ENCODE data around the gene UGT1A5. TPM values are rescaled to one million over a fixed set of nuclear protein-coding genes. Genes with fewer than 3 reads are reported as not detected.

Gene UGT1A5
- polyA plus RNA-seq, 1 donor from 2014 or later: not detected

GRCh38 chr2:233718552-233718951 lies 5.8 kb downstream of the UGT1A5 start, which contains the start of gene UGT1A4:
Gene UGT1A4, plus strand, starts transcription at chr2:233718736. Its CDS starts 85 bp downstream, at chr2:233718821.
- TF ChIP-seq EZH2 (IDR thresholded peaks at IDR 0.05; ENCODE audit: borderline replicate concordance, insufficient read depth, low read length, poor library complexity, severe bottlenecking) (no peak), EP300 (conservative IDR thresholded peaks at IDR 0.05; ENCODE audit: poor library complexity, severe bottlenecking) (no peak), MXI1 (conservative IDR thresholded peaks at IDR 0.05; ENCODE audit: poor library complexity, severe bottlenecking) (no peak), CTCF (IDR thresholded peaks at IDR 0.05; ENCODE audit: poor library complexity, severe bottlenecking) (no peak), REST (IDR thresholded peaks at IDR 0.05; ENCODE audit: borderline replicate concordance) (no peak), SMC3 (conservative IDR thresholded peaks at IDR 0.05; ENCODE audit: poor library complexity) (no peak), POLR2AphosphoS5 (IDR thresholded peaks at IDR 0.05) (no peak), TAF1 (IDR thresholded peaks at IDR 0.05; ENCODE audit: low read depth) (no peak), RAD21 (conservative IDR thresholded peaks at IDR 0.05) (no peak)
- Histone ChIP-seq H3K4me3 (ENCODE audit: low read length) (no peak within 1 kb of the TSS), H2AFZ (ENCODE audit: low read depth, low read length) (no peak within 1 kb of the TSS)

GRCh38 chr2:233728723-233729301 lies 16.1 kb downstream of the UGT1A5 start, which contains the start of gene UGT1A3:
Gene UGT1A3, plus strand, starts transcription at chr2:233729042. Its CDS starts 85 bp downstream, at chr2:233729127.
- no peaks in the 10 kb centered on the region for H3K79me2 ChIP-seq (replicated peaks; ENCODE audit: insufficient read depth, low read length)
- H3K27me3 ChIP-seq (ENCODE audit: insufficient read depth, low read depth, low read length): no peaks in the 10 kb centered on the region
- H3K4me2 ChIP-seq (ENCODE audit: low read length): no peak within 1 kb of the TSS
- H3F3A ChIP-seq (ENCODE audit: insufficient read depth, low read length, poor library complexity, severe bottlenecking): no peaks in the 10 kb centered on the region
- no peaks in the 10 kb centered on the region for H4K20me1 ChIP-seq (ENCODE audit: insufficient read depth)
- no peaks in the 10 kb centered on the region for H3K9me3 ChIP-seq (ENCODE audit: low read length)
- TF ChIP-seq SMC3 (conservative IDR thresholded peaks at IDR 0.05; ENCODE audit: poor library complexity) (no peak), CTCF (IDR thresholded peaks at IDR 0.05; ENCODE audit: poor library complexity, severe bottlenecking) (no peak), RAD21 (conservative IDR thresholded peaks at IDR 0.05) (no peak), REST (IDR thresholded peaks at IDR 0.05; ENCODE audit: borderline replicate concordance) (no peak), POLR2AphosphoS5 (IDR thresholded peaks at IDR 0.05) (no peak), TAF1 (IDR thresholded peaks at IDR 0.05; ENCODE audit: low read depth) (no peak), MXI1 (conservative IDR thresholded peaks at IDR 0.05; ENCODE audit: poor library complexity, severe bottlenecking) (no peak), EP300 (conservative IDR thresholded peaks at IDR 0.05; ENCODE audit: poor library complexity, severe bottlenecking) (no peak), EZH2 (IDR thresholded peaks at IDR 0.05; ENCODE audit: borderline replicate concordance, insufficient read depth, low read length, poor library complexity, severe bottlenecking) (no peak)
- no peak within 1 kb of the TSS for H3K9ac ChIP-seq (ENCODE audit: low read length)
- H3K9me2 ChIP-seq (ENCODE audit: insufficient read depth, low read length): no peaks in the 10 kb centered on the region
- H2AFZ ChIP-seq (ENCODE audit: low read depth, low read length): no peak within 1 kb of the TSS
- H3K27ac ChIP-seq (ENCODE audit: low read length): no peak within 1 kb of the TSS
- H3K36me3 ChIP-seq (ENCODE audit: insufficient read depth, low read length): no peaks in the 10 kb centered on the region
- no peak within 1 kb of the TSS for H3K4me3 ChIP-seq (ENCODE audit: low read length)

More at GRCh38 chr2:233718552-233718951, 5.8 kb downstream of the UGT1A5 start, which contains the start of gene UGT1A4:
- H3K9me2 ChIP-seq (ENCODE audit: insufficient read depth, low read length): no peaks in the 10 kb centered on the region
- H3F3A ChIP-seq (ENCODE audit: insufficient read depth, low read length, poor library complexity, severe bottlenecking): no peaks in the 10 kb centered on the region
- H3K9me3 ChIP-seq (ENCODE audit: low read length): no peaks in the 10 kb centered on the region
- no peak within 1 kb of the TSS for H3K27ac ChIP-seq (ENCODE audit: low read length)
- H3K27me3 ChIP-seq (ENCODE audit: insufficient read depth, low read depth, low read length): no peaks in the 10 kb centered on the region
- H3K36me3 ChIP-seq (ENCODE audit: insufficient read depth, low read length): no peaks in the 10 kb centered on the region
- no peaks in the 10 kb centered on the region for H4K20me1 ChIP-seq (ENCODE audit: insufficient read depth)
- H3K79me2 ChIP-seq (replicated peaks; ENCODE audit: insufficient read depth, low read length): no peaks in the 10 kb centered on the region
- H3K4me2 ChIP-seq (ENCODE audit: low read length): no peak within 1 kb of the TSS
- no peak within 1 kb of the TSS for H3K9ac ChIP-seq (ENCODE audit: low read length)

Data from neural cell (in vitro differentiated cells).